BLaER1 treated with 17β-estradiol and CSF1 and Interleukin-3, amounts not matched to agents 10 nM and 100 nM (cell line): ENCODE data around the gene PLSCR3.
A peak's percentile ranks its signal among the peaks of the same experiment; 100 is the strongest.

Experiments
- H3K27ac ChIP-seq, 11 experiments: shearing (Covaris generic); formaldehyde crosslinking; 2 replicates each; pipeline ENCODE4 v1.8.1; 2022
- H3K27me3 ChIP-seq, 11 experiments: shearing (Covaris generic); formaldehyde crosslinking; 2 replicates each; pipeline ENCODE4 v1.8.1; 2022
- H3K36me3 ChIP-seq, 11 experiments: shearing (Covaris generic); formaldehyde crosslinking; 2 replicates each; pipeline ENCODE4 v1.8.1; 2022
- H3K4me1 ChIP-seq, 10 experiments: shearing (Covaris generic); formaldehyde crosslinking; 2 replicates each; pipeline ENCODE4 v1.8.1; 2022
- H3K4me2 ChIP-seq, 11 experiments: shearing (Covaris generic); formaldehyde crosslinking; 2 replicates each; pipeline ENCODE4 v1.8.1; 2022
- H3K4me3 ChIP-seq, 10 experiments: shearing (Covaris generic); formaldehyde crosslinking; 2 replicates each; pipeline ENCODE4 v1.8.1; 2022
- H3K9ac ChIP-seq, 11 experiments: shearing (Covaris generic); formaldehyde crosslinking; 2 replicates each; pipeline ENCODE4 v1.8.1; 2022
- H3K9me3 ChIP-seq, 11 experiments: shearing (Covaris generic); formaldehyde crosslinking; replicated peaks in 1 of 11; 2 replicates each; pipeline ENCODE4 v1.8.1; 2022
- H4K20me1 ChIP-seq, 11 experiments: shearing (Covaris generic); formaldehyde crosslinking; 2 replicates each; pipeline ENCODE4 v1.8.1; 2022
- Cebpa-rat ChIP-seq, 11 experiments: shearing (Covaris generic); IDR thresholded peaks; 2 replicates each; pipeline ENCODE4 v1.8.1; 2022

PLSCR3 gene

DNA sequence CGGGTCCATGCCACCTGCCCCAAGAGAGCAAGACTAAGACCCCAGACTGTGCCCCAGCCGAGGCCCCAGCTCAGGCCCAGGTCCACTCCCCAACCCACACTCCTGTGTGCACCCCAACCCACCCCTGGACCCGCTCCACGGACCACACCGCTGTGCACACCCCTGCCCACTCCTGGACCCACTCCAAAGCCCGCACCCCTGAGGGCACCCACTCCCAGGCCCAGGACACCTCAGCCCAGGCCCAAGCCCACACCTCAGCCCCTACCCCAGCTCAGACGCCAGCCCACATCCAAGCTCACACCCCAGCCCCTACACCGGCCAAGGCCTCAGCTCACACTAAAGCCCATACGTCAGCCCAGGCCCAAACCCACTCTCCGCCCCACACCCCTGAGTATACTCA lies 35.4 kb upstream of the PLSCR3 start:
- Histone ChIP-seq H3K27me3 (no peaks in the 10 kb centered on the region), H3K9ac (no peak overlapping the region), H3K36me3 (no peaks in the 10 kb centered on the region), H3K4me2 (no peak overlapping the region), H3K4me1 (peaks cover 0 to 19% (median 9%) of the 10 kb centered on the region in 10 experiments; a peak in 14 of 20 replicates), H4K20me1 (no peaks in the 10 kb centered on the region), H3K27ac (no peak overlapping the region), H3K4me3 (no peak overlapping the region), H3K9me3 (no peaks in the 10 kb centered on the region)
- TF ChIP-seq Cebpa-rat (IDR thresholded peaks at IDR 0.05), result no peak

DNA sequence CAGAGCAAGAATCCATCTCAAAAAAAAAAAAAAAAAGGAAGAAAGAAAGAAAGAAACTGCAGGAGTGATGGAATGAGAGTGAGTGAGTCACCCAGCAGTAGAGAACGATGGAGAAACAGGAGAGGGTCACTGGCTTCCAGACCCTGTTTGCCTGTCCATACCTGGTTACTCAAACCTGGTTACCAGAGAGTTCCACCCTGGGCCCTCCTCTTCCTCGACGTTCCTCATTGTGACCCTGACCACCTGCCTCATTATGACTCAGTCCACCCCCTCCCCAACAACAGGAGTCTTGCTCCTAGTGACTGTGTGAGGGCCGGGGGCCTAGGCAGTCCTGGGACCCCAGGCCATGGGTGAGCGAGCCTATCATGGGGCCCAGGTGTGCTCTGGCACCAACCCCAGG lies 34.2 kb upstream of the PLSCR3 start, which contains the start of gene SPEM3:
SPEM3 (plus strand) TSS at position 301 of the 400 bp plus-strand sequence; CDS start at position 347, 46 bp downstream.
- no peaks in the 10 kb centered on the region for H3K36me3 ChIP-seq
- H3K9me3 ChIP-seq, result no peaks in the 10 kb centered on the region
- no peak within 1 kb of the TSS for H3K9ac ChIP-seq
- no peak within 1 kb of the TSS for H3K4me3 ChIP-seq
- H3K4me2 ChIP-seq, result no peak within 1 kb of the TSS
- H3K27ac ChIP-seq, result no peak within 1 kb of the TSS
- no peaks in the 10 kb centered on the region for H4K20me1 ChIP-seq
- TF ChIP-seq Cebpa-rat (IDR thresholded peaks at IDR 0.05), result no peak
- no peaks in the 10 kb centered on the region for H3K27me3 ChIP-seq
- H3K4me1 ChIP-seq, result peaks cover 0 to 15% (median 9%) of the 10 kb centered on the region in 10 experiments; a peak in 12 of 20 replicates

DNA sequence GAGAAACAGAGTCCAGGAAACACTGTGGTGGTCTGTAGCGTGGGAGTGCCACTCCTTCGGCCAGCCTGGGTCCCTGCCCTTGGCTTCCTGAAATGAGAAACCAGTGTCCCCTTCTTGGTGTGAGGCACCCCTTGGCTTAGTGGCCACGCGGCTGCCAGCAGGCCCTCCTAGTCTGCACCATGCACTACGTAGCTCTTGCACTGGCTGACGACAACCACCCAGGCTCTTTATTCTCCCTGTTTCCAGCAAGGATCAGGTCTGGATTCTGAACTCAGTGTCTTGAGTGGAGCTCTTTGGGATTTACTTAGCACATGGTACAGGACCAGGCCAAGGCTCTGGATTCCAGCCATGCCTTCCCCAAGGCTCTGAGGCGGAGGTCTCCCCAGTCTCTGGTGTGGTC lies 33.2 kb upstream of the PLSCR3 start:
- Histone ChIP-seq H3K9me3 (no peaks in the 10 kb centered on the region), H3K27me3 (no peaks in the 10 kb centered on the region), H3K9ac (no peak overlapping the region), H4K20me1 (no peaks in the 10 kb centered on the region), H3K4me1 (peaks cover 0 to 15% (median 9%) of the 10 kb centered on the region in 10 experiments; a peak in 12 of 20 replicates), H3K4me2 (no peak overlapping the region), H3K4me3 (no peak overlapping the region), H3K27ac (no peak overlapping the region), H3K36me3 (no peaks in the 10 kb centered on the region)
- TF ChIP-seq Cebpa-rat (IDR thresholded peaks at IDR 0.05), result no peak

DNA sequence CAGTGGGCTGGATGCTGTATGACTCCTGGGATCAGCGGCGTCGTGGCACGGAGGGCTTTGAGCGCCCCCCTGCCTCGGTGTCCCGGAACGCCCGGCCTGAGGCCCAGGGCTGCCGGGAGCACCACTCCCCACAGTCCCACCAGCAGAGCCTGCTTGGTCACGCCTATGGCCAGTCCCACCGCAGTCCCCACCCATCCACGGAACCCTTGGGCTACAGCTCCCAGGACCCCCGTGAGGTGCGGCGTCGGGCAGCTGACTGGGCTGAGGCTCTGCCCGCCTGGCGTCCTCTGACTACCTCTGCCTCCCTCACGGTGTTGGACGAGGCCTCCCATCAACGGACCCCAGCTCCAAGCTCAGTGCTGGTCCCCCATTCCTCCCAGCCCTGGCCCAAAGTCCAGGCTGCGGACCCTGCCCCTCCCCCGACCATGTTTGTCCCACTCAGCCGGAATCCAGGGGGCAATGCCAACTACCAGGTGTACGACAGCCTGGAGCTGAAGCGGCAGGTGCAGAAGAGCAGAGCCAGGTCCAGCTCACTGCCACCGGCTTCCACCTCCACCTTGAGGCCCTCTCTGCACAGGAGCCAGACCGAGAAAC lies 32.7 kb upstream of the PLSCR3 start:
- Histone ChIP-seq H3K4me1 (peaks cover 0 to 15% (median 9%) of the 10 kb centered on the region in 10 experiments; a peak in 12 of 20 replicates), H3K36me3 (no peaks in the 10 kb centered on the region), H3K4me2 (no peak overlapping the region), H3K27ac (no peak overlapping the region), H3K9me3 (no peaks in the 10 kb centered on the region), H4K20me1 (no peaks in the 10 kb centered on the region), H3K9ac (no peak overlapping the region), H3K27me3 (no peaks in the 10 kb centered on the region), H3K4me3 (no peak overlapping the region)
- no peak for TF ChIP-seq Cebpa-rat (IDR thresholded peaks at IDR 0.05)

DNA sequence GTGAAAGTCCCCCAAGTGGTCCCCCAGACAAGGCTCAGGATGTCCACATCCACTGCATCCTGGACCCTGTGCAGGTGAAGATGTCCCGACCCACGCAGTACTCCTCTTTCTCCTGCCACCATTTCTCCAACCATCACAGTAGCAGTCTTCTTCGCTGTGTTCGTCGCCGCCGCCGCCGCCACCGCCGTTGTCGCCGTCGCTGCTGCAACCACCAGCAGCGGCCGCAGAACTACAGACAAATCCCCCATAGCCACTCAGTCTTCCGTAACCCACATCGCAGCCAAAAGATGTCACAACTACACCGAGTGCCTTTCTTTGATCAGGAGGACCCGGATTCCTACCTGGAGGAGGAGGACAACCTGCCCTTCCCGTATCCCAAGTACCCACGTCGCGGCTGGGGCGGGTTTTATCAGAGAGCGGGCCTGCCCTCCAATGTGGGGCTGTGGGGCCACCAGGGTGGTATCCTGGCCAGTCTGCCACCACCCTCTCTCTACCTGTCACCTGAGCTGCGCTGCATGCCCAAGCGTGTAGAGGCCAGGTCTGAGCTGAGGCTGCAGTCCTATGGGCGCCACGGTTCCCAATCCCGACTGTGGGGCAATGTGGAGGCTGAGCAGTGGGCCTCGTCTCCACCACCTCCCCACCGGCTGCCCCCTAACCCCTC lies 32.0 kb upstream of the PLSCR3 start:
- TF ChIP-seq Cebpa-rat (IDR thresholded peaks at IDR 0.05), result no peak
- Histone ChIP-seq H3K4me1 (peaks cover 0 to 15% (median 9%) of the 10 kb centered on the region in 10 experiments; a peak in 12 of 20 replicates), H3K9ac (no peak overlapping the region), H3K4me2 (no peak overlapping the region), H3K27ac (no peak overlapping the region), H3K4me3 (no peak overlapping the region), H4K20me1 (no peaks in the 10 kb centered on the region), H3K27me3 (no peaks in the 10 kb centered on the region), H3K9me3 (no peaks in the 10 kb centered on the region), H3K36me3 (no peaks in the 10 kb centered on the region)

DNA sequence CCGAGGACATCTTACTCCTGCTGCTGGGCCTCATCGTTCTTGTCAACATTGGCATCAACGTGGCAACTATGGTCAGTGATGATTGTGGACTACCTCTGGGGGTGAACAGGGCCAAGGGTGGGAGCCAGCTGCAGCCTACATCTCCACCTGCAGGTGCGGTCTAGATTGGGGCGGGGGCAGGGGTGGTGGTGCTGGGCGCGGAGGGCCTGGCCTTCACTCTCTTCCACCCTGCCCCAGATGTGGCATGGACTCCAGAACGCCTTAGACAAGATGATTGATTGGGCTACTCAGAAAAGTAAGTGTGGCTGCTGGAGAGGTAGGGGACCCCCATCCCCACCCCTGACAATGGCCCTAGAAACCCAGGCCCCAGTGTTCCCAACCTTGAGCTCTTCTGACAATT lies 31.4 kb upstream of the PLSCR3 start:
- TF ChIP-seq Cebpa-rat (IDR thresholded peaks at IDR 0.05), result no peak
- Histone ChIP-seq H3K27me3 (no peaks in the 10 kb centered on the region), H3K4me3 (no peak overlapping the region), H3K4me2 (no peak overlapping the region), H4K20me1 (no peaks in the 10 kb centered on the region), H3K27ac (no peak overlapping the region), H3K36me3 (no peaks in the 10 kb centered on the region), H3K4me1 (peaks cover 0 to 15% (median 9%) of the 10 kb centered on the region in 10 experiments; a peak in 12 of 20 replicates), H3K9me3 (no peaks in the 10 kb centered on the region), H3K9ac (no peak overlapping the region)

DNA sequence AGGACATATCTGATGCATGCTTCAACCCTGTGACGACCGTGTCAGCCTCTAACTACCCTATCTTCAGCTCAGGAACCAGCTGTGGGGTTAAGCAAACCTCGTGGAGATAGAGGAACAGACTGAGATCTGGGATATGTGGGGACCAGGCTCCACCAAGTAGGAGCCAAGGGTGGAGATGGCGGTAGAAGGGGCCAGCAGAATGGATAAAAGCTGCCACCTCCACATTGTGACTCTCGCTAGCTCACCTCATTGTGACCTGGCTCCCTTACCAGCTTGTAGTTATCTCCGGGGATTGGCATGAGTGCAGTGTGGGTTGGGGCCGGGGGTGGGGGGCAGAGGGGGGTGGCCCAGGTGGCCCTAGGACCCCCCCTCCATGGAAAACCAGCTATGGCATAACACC lies 31.0 kb upstream of the PLSCR3 start, which contains the start of gene SPEM2:
SPEM2 (plus strand) TSS at position 301 of the 400 bp plus-strand sequence; CDS start at position 374, 73 bp downstream.
- Histone ChIP-seq H3K27ac (peak within 1 kb of the TSS in 1 of 11 experiments; percentile 44; a peak in 2 of 22 replicates), H3K27me3 (no peaks in the 10 kb centered on the region), H3K9me3 (no peaks in the 10 kb centered on the region), H3K4me2 (peak within 1 kb of the TSS in 9 of 11 experiments; percentile 4 to 52 (median 34); a peak in 14 of 22 replicates), H3K36me3 (no peaks in the 10 kb centered on the region), H3K4me3 (no peak within 1 kb of the TSS), H4K20me1 (no peaks in the 10 kb centered on the region; a peak in 1 of 22 replicates), H3K4me1 (peaks cover 0 to 15% (median 9%) of the 10 kb centered on the region in 10 experiments; a peak in 12 of 20 replicates), H3K9ac (no peak within 1 kb of the TSS)
- TF ChIP-seq Cebpa-rat (IDR thresholded peaks at IDR 0.05), result no peak

DNA sequence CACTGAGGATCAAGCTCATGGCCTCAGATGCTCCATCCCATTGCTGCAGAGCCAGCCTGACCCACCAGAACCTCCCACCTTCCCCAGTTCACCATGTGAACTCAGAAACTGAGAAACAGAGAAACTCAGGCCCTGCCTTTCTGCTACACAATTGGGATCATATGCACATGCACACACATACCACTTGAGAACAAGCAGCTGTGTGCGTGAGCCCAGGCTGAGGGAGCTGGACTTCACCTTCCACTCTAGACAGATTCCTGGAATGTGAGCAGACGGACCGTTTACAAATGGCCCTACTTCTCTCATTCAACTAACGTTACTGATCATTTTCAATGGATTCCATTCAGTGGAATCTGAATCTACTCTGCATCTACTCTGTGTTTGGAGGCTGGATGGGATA lies 29.4 kb upstream of the PLSCR3 start:
- H3K4me1 ChIP-seq, result peaks cover 0 to 13% (median 9%) of the 10 kb centered on the region in 10 experiments; a peak in 12 of 20 replicates
- H3K27me3 ChIP-seq, result no peaks in the 10 kb centered on the region
- H4K20me1 ChIP-seq, result no peaks in the 10 kb centered on the region; a peak in 1 of 22 replicates
- no peak overlapping the region for H3K4me2 ChIP-seq
- TF ChIP-seq Cebpa-rat (IDR thresholded peaks at IDR 0.05), result no peak
- no peaks in the 10 kb centered on the region for H3K9me3 ChIP-seq
- H3K4me3 ChIP-seq, result no peak overlapping the region
- 0 out of 22 replicates have a peak, but pooled peaks cover 0 to under 1% (median 0%) of the 10 kb centered on the region in 11 experiments for H3K36me3 ChIP-seq
- H3K9ac ChIP-seq, result no peak overlapping the region
- H3K27ac ChIP-seq, result no peak overlapping the region

DNA sequence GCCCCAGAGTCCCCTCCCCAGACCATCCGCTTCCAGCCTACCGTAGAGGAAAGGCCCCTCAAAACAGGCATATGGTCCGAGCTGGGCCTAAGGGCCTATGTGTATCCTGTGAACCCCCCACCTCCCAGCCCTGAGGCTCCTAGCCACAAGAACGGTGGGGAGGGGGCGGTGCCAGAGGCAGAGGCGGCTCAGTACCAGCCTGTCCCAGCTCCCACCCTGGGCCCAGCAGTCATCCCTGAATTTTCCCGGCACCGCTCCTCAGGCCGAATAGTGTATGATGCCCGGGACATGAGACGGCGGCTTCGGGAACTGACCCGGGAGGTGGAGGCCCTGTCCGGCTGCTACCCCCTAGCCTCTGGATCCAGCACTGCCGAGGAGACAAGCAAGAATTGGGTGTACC lies 26.9 kb upstream of the PLSCR3 start:
- Histone ChIP-seq H3K4me1 (peaks cover 0 to 12% (median 9%) of the 10 kb centered on the region in 10 experiments; a peak in 12 of 20 replicates), H3K9ac (no peak overlapping the region), H3K27me3 (no peaks in the 10 kb centered on the region), H3K36me3 (peaks cover 0 to 14% (median 8%) of the 10 kb centered on the region in 11 experiments; a peak in 8 of 22 replicates), H3K27ac (no peak overlapping the region), H3K4me3 (no peak overlapping the region), H3K9me3 (no peaks in the 10 kb centered on the region), H3K4me2 (no peak overlapping the region), H4K20me1 (peaks cover 0 to 6% (median 0%) of the 10 kb centered on the region in 11 experiments; a peak in 1 of 22 replicates)
- TF ChIP-seq Cebpa-rat (IDR thresholded peaks at IDR 0.05), result no peak
